T-cell (primary cell): ENCODE data around the gene AP5S1. TPM values are rescaled to one million over a fixed set of nuclear protein-coding genes. Genes with fewer than 3 reads are reported as not detected.

Experiments
- ATAC-seq, 4 experiments: fragments of 200-7000 bp in 3 of 4; fragments of 150-1000 bp in 1 of 4; cut with Tn5 transposase; replicated peaks in 1 of 4; 1 replicate in 3 of 4; 2 replicates in 1 of 4; pipeline ENCODE4 v1.10.0; 2021; ENCODE audit warnings: moderate library complexity in 3 of 4, mild to moderate bottlenecking in 2 of 4, moderate number of reproducible peaks in 1 of 4
- CTCF ChIA-PET, 2 donors: fragments of 300-600 bp; sonication (Branson Sonifier 250); formaldehyde crosslinking; loops; one replicate each; lab custom pipeline; 2022; ENCODE audit warnings: antibody characterized with exemption in 2 of 2; lab: Charles Lee
- POLR2A ChIA-PET, 2 donors: fragments of 300-600 bp; sonication (Branson Sonifier 250); formaldehyde crosslinking; loops; one replicate each; lab custom pipeline; 2022; ENCODE audit warnings: antibody characterized with exemption in 2 of 2; lab: Charles Lee
- DNase-seq, 35 experiments: peaks; one replicate each; pipeline versions ENCODE4 v3.0.0 to v3.0.0-alpha.2; 2013 to 2023
- H3K27ac ChIP-seq: one replicate; pipeline ENCODE4 v1.5.1; 2013; ENCODE audit warnings: low read length
- H3K27me3 ChIP-seq, 2 experiments: replicated peaks in 1 of 2; 1 replicate in 1 of 2; 2 replicates in 1 of 2; pipeline versions ENCODE4 v1.6.1 to v1.7.0; 2013; ENCODE audit warnings: low read length in 1 of 2, mixed read lengths in 1 of 2; ENCODE audit not compliant: control insufficient read depth in 2 of 2, insufficient read depth in 2 of 2; ENCODE audit errors: extremely low read depth in 1 of 2
- H3K36me3 ChIP-seq, 2 donors: 1 replicate in 1 of 2; 2 replicates in 1 of 2; pipeline versions ENCODE4 v1.6.1 to v1.7.0; 2013; ENCODE audit warnings: low read length in 1 of 2; ENCODE audit not compliant: control insufficient read depth in 2 of 2, insufficient read depth in 1 of 2; ENCODE audit errors: extremely low read depth in 1 of 2
- H3K4me1 ChIP-seq, 2 experiments: 1 replicate in 1 of 2; 2 replicates in 1 of 2; pipeline versions ENCODE4 v1.6.1 to v1.7.0; 2013; ENCODE audit warnings: low read length in 2 of 2, mixed read lengths in 1 of 2; ENCODE audit not compliant: insufficient read depth in 2 of 2, control insufficient read depth in 1 of 2; ENCODE audit errors: extremely low read depth in 1 of 2
- H3K4me3 ChIP-seq, 2 donors: 1 replicate in 1 of 2; 2 replicates in 1 of 2; pipeline versions ENCODE4 v1.5.1 to v1.7.0; 2013; ENCODE audit warnings: mild to moderate bottlenecking in 2 of 2, low read length in 1 of 2, moderate library complexity in 1 of 2; ENCODE audit not compliant: control insufficient read depth in 1 of 2; ENCODE audit errors: extremely low read depth in 1 of 2
- H3K9me3 ChIP-seq: 2 replicates; pipeline ENCODE4 v1.7.0; 2013
- H3K27ac Mint-ChIP-seq, 2 donors: one replicate each; pipeline ENCODE4 v1.8.0; 2020 to 2021; ENCODE audit warnings: mild to moderate bottlenecking in 2 of 2, mixed read lengths in 2 of 2
- H3K27me3 Mint-ChIP-seq, 2 donors: one replicate each; pipeline ENCODE4 v1.8.0; 2021 to 2022; ENCODE audit warnings: mixed read lengths in 2 of 2
- H3K36me3 Mint-ChIP-seq: one replicate; pipeline ENCODE4 v1.8.0; 2021; ENCODE audit warnings: mixed read lengths
- H3K4me1 Mint-ChIP-seq, 3 donors: one replicate each; pipeline ENCODE4 v1.8.0; 2020 to 2022; ENCODE audit warnings: mixed read lengths in 3 of 3, mild to moderate bottlenecking in 1 of 3
- H3K4me3 Mint-ChIP-seq, 3 donors: one replicate each; pipeline ENCODE4 v1.8.0; 2020 to 2022; ENCODE audit warnings: mild to moderate bottlenecking in 3 of 3, mixed read lengths in 3 of 3, moderate library complexity in 3 of 3
- H3K9me3 Mint-ChIP-seq, 3 donors: one replicate each; pipeline ENCODE4 v1.8.0; 2020 to 2022; ENCODE audit warnings: mixed read lengths in 3 of 3
- WGBS: methylation state at CpG from one replicate; pipeline ENCODE4 v1.1.5; 2013; ENCODE audit warnings: missing lambda C conversion rate; ENCODE audit not compliant: insufficient coverage; 5-methylcytosine and 5-hydroxymethylcytosine counted together
- total RNA-seq, 35 experiments: library from RNA in 6 of 35; stranded (reverse) in 6 of 35; fragments of 120-200 nt in 1 of 35; gene quantifications; one replicate each; pipeline versions ENCODE4 v1.2.1 to v1.2.4 and lab custom pipeline; 2013 to 2026

AP5S1 gene
- total RNA-seq, 5 donors from 2014 or later (not counting 1 experiment from before 2014, with no cell fraction given), result 11.5 to 17.3 (median 14.4) TPM

- H3K27me3 ChIP-seq, result no peaks in the 10 kb centered on the region
- no peaks in the 10 kb centered on the region for H3K27me3 Mint-ChIP-seq
- H3K4me1 ChIP-seq, result peaks cover 2 to 27% of the 10 kb centered on the region in 2 experiments
- no peaks in the 10 kb centered on the region for H3K36me3 Mint-ChIP-seq
- H3K4me1 Mint-ChIP-seq, result peaks cover 27 to 34% (median 27%) of the 10 kb centered on the region in 3 donors
- POLR2A ChIA-PET, result no interaction called here
- H3K27ac ChIP-seq, result peak overlapping the region; percentile 75
- peak overlapping the region; percentile 85 to 90 (median 86) for H3K4me3 Mint-ChIP-seq
- peak overlapping the region; percentile 80 to 91 for H3K27ac Mint-ChIP-seq
- 45% methylated on average over 5 of the region's 8 CpGs for WGBS
- CTCF ChIA-PET, result no interaction called here
- H3K36me3 ChIP-seq, result no peaks in the 10 kb centered on the region
- DNase-seq (no peak), ATAC-seq (no peak)
- no peaks in the 10 kb centered on the region for H3K9me3 ChIP-seq
- H3K9me3 Mint-ChIP-seq, result no peaks in the 10 kb centered on the region
- peak overlapping the region; percentile 73 to 98 for H3K4me3 ChIP-seq
These were observed 27.1 kb downstream of the AP5S1 start for GRCh38 chr20:3847429-3847940.

DNA sequence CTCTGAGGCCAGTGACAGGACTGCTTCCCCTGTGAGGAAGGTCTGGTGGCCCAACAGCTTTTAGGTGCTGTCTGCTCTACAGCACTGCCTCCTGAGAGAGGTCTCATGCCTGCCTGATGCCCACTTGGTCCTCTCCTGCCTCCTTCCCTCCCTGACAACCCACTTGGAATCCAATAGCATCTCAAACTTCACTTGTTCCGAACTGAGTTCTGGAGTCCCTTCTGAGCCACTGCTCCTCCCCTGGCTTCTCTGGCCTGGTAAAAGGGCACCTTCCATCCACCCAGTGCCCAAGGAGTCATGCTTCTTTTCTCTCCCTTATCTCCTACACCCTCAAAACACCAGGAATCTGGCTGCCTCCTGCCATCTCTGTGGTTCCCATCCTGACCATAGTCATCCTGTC lies 28.2 kb downstream of the AP5S1 start:
- Histone ChIP-seq H3K36me3 (no peaks in the 10 kb centered on the region), H3K4me3 (no peak overlapping the region), H3K27me3 (no peaks in the 10 kb centered on the region), H3K4me1 (peaks cover 2 to 27% of the 10 kb centered on the region in 2 experiments), H3K9me3 (no peaks in the 10 kb centered on the region), H3K27ac (no peak overlapping the region)
- WGBS, result 89% methylated on average over 1 of the region's 1 CpG
- peaks cover 27 to 34% (median 27%) of the 10 kb centered on the region in 3 donors for H3K4me1 Mint-ChIP-seq
- no peaks in the 10 kb centered on the region for H3K27me3 Mint-ChIP-seq
- ATAC-seq (no peak), DNase-seq (no peak)
- H3K27ac Mint-ChIP-seq, result peak overlapping the region; percentile 75 to 82
- H3K4me3 Mint-ChIP-seq, result peak overlapping the region; percentile 85 to 90 (median 86)
- ChIA-PET CTCF (interaction anchor here in 1 of 2 donors (0.6 kb wide), 1 partner anchor 116 kb away, joined by 4 read pairs; no protein-coding TSS in a partner anchor), POLR2A (interaction anchor here (0.6 kb wide), 2 partner anchors 82 to 1290 kb away, joined by 3 read pairs; no protein-coding TSS in a partner anchor)
- no peaks in the 10 kb centered on the region for H3K9me3 Mint-ChIP-seq
- H3K36me3 Mint-ChIP-seq, result no peaks in the 10 kb centered on the region

- H3K27ac Mint-ChIP-seq, result peak overlapping the region in 1 of 2 donors; percentile 43
- H3K4me1 ChIP-seq, result peaks cover 0 to 10% of the 10 kb centered on the region in 2 experiments
- DNase-seq (no peak), ATAC-seq (peak in 1 of 4 experiments; percentile 26)
- ChIA-PET POLR2A (interaction anchor here (0.6 to 0.7 kb wide), 2 partner anchors 9 to 1279 kb away, joined by 5 to 8 read pairs; no protein-coding TSS in a partner anchor), CTCF (interaction anchor here (0.6 to 1.6 kb wide), 16 partner anchors 28 to 294 kb away, joined by 3 to 6 read pairs (median 4); partner anchors contain the start of genes CENPB (in 2 of the 2) and AP5S1 (in 1 of the 2))
- no peaks in the 10 kb centered on the region for H3K27me3 Mint-ChIP-seq
- no peak overlapping the region for H3K4me3 Mint-ChIP-seq
- H3K27me3 ChIP-seq, result no peaks in the 10 kb centered on the region
- peaks cover 11 to 19% (median 18%) of the 10 kb centered on the region in 3 donors for H3K4me1 Mint-ChIP-seq
- no peak overlapping the region for H3K27ac ChIP-seq
- no CpG with 5 or more reads among the region's 4 CpGs for WGBS
- H3K4me3 ChIP-seq, result no peak overlapping the region
- peaks cover 15% of the 10 kb centered on the region for H3K36me3 Mint-ChIP-seq
- no peaks in the 10 kb centered on the region for H3K9me3 ChIP-seq
- H3K36me3 ChIP-seq, result peaks cover 9 to 33% of the 10 kb centered on the region in 2 donors
- H3K9me3 Mint-ChIP-seq, result no peaks in the 10 kb centered on the region
These were observed 34.1 kb downstream of the AP5S1 start for GRCh38 chr20:3854462-3854871.

- POLR2A ChIA-PET, result no interaction called here
- CTCF ChIA-PET, result interaction anchor here (0.5 to 0.6 kb wide), 3 partner anchors 35 to 832 kb away, joined by 3 to 4 read pairs (median 3); no protein-coding TSS in a partner anchor
- H3K4me1 Mint-ChIP-seq, result peaks cover 8 to 13% (median 13%) of the 10 kb centered on the region in 3 donors
- no peak overlapping the region for H3K27ac Mint-ChIP-seq
- no peaks in the 10 kb centered on the region for H3K27me3 Mint-ChIP-seq
- 96% methylated on average over 13 of the region's 14 CpGs for WGBS
- ATAC-seq (no peak), DNase-seq (no peak)
- H3K4me3 Mint-ChIP-seq, result no peak overlapping the region
- H3K27me3 ChIP-seq, result no peaks in the 10 kb centered on the region
- no peaks in the 10 kb centered on the region for H3K9me3 Mint-ChIP-seq
- peaks cover 9 to 50% of the 10 kb centered on the region in 2 donors for H3K36me3 ChIP-seq
- peaks cover 28% of the 10 kb centered on the region for H3K36me3 Mint-ChIP-seq
- H3K27ac ChIP-seq, result no peak overlapping the region
- no peak overlapping the region for H3K4me3 ChIP-seq
- H3K9me3 ChIP-seq, result no peaks in the 10 kb centered on the region
- peaks cover 0 to 12% of the 10 kb centered on the region in 2 experiments for H3K4me1 ChIP-seq
These were observed 37.1 kb downstream of the AP5S1 start for GRCh38 chr20:3857405-3857804.

GRCh38 chr20:3858689-3859088 lies 38.3 kb downstream of the AP5S1 start:
- CTCF ChIA-PET, result no interaction called here
- Mint-ChIP-seq H3K4me3 (no peak overlapping the region), H3K9me3 (no peaks in the 10 kb centered on the region), H3K27me3 (no peaks in the 10 kb centered on the region), H3K36me3 (peaks cover 41% of the 10 kb centered on the region), H3K27ac (no peak overlapping the region), H3K4me1 (peaks cover 8 to 13% (median 13%) of the 10 kb centered on the region in 3 donors)
- no peaks in the 10 kb centered on the region for H3K9me3 ChIP-seq
- DNase-seq (no peak), ATAC-seq (no peak)
- no peak overlapping the region for H3K4me3 ChIP-seq
- POLR2A ChIA-PET, result no interaction called here
- WGBS, result 100% methylated on average over 1 of the region's 6 CpGs
- peaks cover 0 to 12% of the 10 kb centered on the region in 2 experiments for H3K4me1 ChIP-seq
- no peaks in the 10 kb centered on the region for H3K27me3 ChIP-seq
- peaks cover 15 to 63% of the 10 kb centered on the region in 2 donors for H3K36me3 ChIP-seq
- H3K27ac ChIP-seq, result no peak overlapping the region

GRCh38 chr20:3861191-3861590 lies 40.8 kb downstream of the AP5S1 start:
- Histone ChIP-seq H3K27ac (no peak overlapping the region), H3K9me3 (no peaks in the 10 kb centered on the region), H3K4me1 (peaks cover 0 to 3% of the 10 kb centered on the region in 2 experiments), H3K4me3 (no peak overlapping the region), H3K27me3 (no peaks in the 10 kb centered on the region), H3K36me3 (peaks cover 28 to 80% of the 10 kb centered on the region in 2 donors)
- Mint-ChIP-seq H3K4me1 (peaks cover 3 to 8% (median 5%) of the 10 kb centered on the region in 3 donors), H3K9me3 (no peaks in the 10 kb centered on the region), H3K36me3 (peaks cover 51% of the 10 kb centered on the region), H3K4me3 (no peak overlapping the region), H3K27me3 (no peaks in the 10 kb centered on the region), H3K27ac (no peak overlapping the region)
- CTCF ChIA-PET, result no interaction called here
- POLR2A ChIA-PET, result no interaction called here
- DNase-seq, result no peak
- WGBS, result 94% methylated on average over 5 of the region's 7 CpGs
- no peak for ATAC-seq
